ENCODE data around the gene TXNDC2. TPM values are rescaled to one million over a fixed set of nuclear protein-coding genes. Genes with fewer than 3 reads are reported as not detected.
"Not testable (repeated sequence)": the region's sequence is repeated elsewhere in the genome, so short reads cannot be mapped to it uniquely, and the experiment has no call there.

TXNDC2 gene
- total RNA-seq, 4 donors from 2014 or later = not detected

GRCh38 chr18:9890957-9891356, 5.2 kb downstream of the TXNDC2 start:
- Histone ChIP-seq H3K27me3 (no peaks in the 10 kb centered on the region), H3K9me3 (no peaks in the 10 kb centered on the region), H3K36me3 (no peaks in the 10 kb centered on the region), H3K4me3 (no peak overlapping the region), H3K27ac (no peak overlapping the region), H3K4me1 (no peaks in the 10 kb centered on the region)
- ATAC-seq (no peak), DNase-seq (no peak)
- TF ChIP-seq CTCF (IDR thresholded peaks at IDR 0.05 in 4 of 5, conservative IDR thresholded peaks at IDR 0.05 in 1 of 5) = no peak
- TF ChIP-seq POLR2A (IDR thresholded peaks at IDR 0.05) = no peak
- in situ Hi-C loops (cut with MboI; ENCODE audit: low sequenced_read_pairs in 4 of 4) = no loop called here
- intact Hi-C loops (cut with DNase I; ENCODE audit: low total_unique reads) = no loop called here

GRCh38 chr18:9891515-9891914, 5.7 kb downstream of the TXNDC2 start:
- ATAC-seq; H3K27me3 ChIP-seq; H3K4me1 ChIP-seq; DNase-seq; intact Hi-C loops (cut with DNase I; ENCODE audit: low total_unique reads); H3K27ac ChIP-seq; H3K4me3 ChIP-seq; in situ Hi-C loops (cut with MboI; ENCODE audit: low sequenced_read_pairs in 4 of 4); H3K36me3 ChIP-seq; H3K9me3 ChIP-seq: not testable (repeated sequence)

DNA sequence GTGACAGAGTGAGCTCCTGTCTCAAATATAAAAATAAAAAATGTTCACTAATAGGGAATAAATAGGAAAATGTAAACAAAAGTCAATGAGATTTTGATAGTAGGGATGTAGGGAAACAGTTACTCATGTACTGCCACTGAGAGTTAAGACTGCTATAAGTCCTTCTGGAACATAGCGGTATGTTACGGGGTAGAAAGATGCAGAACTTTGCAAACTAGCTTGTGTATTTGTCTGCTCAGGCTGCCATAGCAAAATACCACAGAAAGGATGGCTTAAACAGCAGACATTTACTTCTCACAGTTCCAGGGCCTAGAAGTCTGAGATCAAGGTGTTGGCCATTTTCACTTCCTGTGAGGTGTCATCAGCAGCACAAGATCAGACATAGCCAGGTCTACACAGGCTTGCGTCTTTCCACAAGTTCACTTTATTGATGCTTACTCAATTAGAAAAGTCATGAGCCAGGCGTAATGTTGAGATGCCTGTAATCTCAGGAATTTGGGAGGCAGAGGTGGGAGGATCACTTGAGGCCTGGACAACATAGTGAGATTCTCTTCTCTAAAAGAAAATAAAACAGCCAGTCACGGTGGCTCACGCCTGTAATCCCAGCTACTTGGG, 8.8 kb downstream of the TXNDC2 start:
- no peaks in the 10 kb centered on the region for H3K9me3 ChIP-seq
- H3K36me3 ChIP-seq = no peaks in the 10 kb centered on the region
- no peaks in the 10 kb centered on the region for H3K4me1 ChIP-seq
- no peak overlapping the region for H3K4me3 ChIP-seq
- no peak overlapping the region for H3K27ac ChIP-seq
- no peaks in the 10 kb centered on the region for H3K27me3 ChIP-seq
- TF ChIP-seq CTCF (IDR thresholded peaks at IDR 0.05 in 4 of 5, conservative IDR thresholded peaks at IDR 0.05 in 1 of 5) = no peak
- no peak for TF ChIP-seq POLR2A (IDR thresholded peaks at IDR 0.05)
- no peak for DNase-seq
- intact Hi-C loops (cut with DNase I; ENCODE audit: low total_unique reads) (no loop called here), in situ Hi-C loops (cut with MboI; ENCODE audit: low sequenced_read_pairs in 4 of 4) (no loop called here)
- no peak for ATAC-seq

GRCh38 chr18:9897129-9897528, 11.4 kb downstream of the TXNDC2 start:
- DNase-seq (no peak), ATAC-seq (no peak)
- H3K4me3 ChIP-seq = no peak overlapping the region
- in situ Hi-C loops (cut with MboI; ENCODE audit: low sequenced_read_pairs in 4 of 4) = no loop called here
- H3K27me3 ChIP-seq = no peaks in the 10 kb centered on the region
- no peaks in the 10 kb centered on the region for H3K9me3 ChIP-seq
- TF ChIP-seq POLR2A (IDR thresholded peaks at IDR 0.05) (no peak), CTCF (IDR thresholded peaks at IDR 0.05 in 4 of 5, conservative IDR thresholded peaks at IDR 0.05 in 1 of 5) (no peak)
- no peaks in the 10 kb centered on the region for H3K36me3 ChIP-seq
- H3K27ac ChIP-seq = no peak overlapping the region
- intact Hi-C loops (cut with DNase I; ENCODE audit: low total_unique reads) = no loop called here
- H3K4me1 ChIP-seq = no peaks in the 10 kb centered on the region

DNA sequence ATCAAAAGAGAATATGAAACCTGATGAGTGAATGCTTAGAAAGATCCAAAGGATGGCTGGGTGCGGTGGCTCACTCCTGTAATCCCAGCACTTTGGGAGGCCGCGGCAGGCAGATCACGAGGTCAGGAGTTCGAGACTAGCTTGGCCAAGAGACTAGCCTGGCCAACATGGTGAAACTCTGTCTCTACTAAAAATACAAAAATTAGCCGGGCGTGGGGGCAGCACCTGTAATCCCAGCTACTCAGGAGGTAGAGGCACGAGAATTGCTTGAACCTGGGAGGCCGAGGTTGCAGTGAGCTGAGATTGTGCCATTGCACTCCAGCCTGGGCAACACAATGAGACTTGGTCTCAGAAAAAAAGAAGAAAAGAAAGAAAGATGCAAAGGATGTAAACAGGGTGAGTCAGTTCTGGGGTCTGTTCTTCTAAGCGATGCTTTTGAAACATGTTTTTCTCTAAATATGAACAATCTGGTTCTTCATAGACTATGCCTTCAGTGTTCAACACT, 12.1 kb downstream of the TXNDC2 start:
- intact Hi-C loops (cut with DNase I; ENCODE audit: low total_unique reads); H3K36me3 ChIP-seq; H3K27ac ChIP-seq; H3K4me3 ChIP-seq; H3K27me3 ChIP-seq; DNase-seq; H3K9me3 ChIP-seq; ATAC-seq; H3K4me1 ChIP-seq; in situ Hi-C loops (cut with MboI; ENCODE audit: low sequenced_read_pairs in 4 of 4): not testable (repeated sequence)
